HG02588 (cell line): ENCODE measurements around the gene ZDHHC7.

Source experiments
- ATAC-seq: cut with Tn5 transposase; IDR thresholded peaks from one replicate; pipeline ENCODE4 v1.9.1; 2021; ENCODE audit warnings: mild to moderate bottlenecking, moderate library complexity; ENCODE audit not compliant: unreplicated experiment

The ZDHHC7 gene

GRCh38 chr16:84999857-85000480, 11.4 kb downstream of the ZDHHC7 start:
- ATAC-seq: no peak

GRCh38 chr16:84999200-84999599, 12.1 kb downstream of the ZDHHC7 start:
- ATAC-seq: no peak

GRCh38 chr16:84996365-84996764, 15.0 kb downstream of the ZDHHC7 start:
- no peak for ATAC-seq

GRCh38 chr16:84995663-84996062, 15.7 kb downstream of the ZDHHC7 start:
- no peak for ATAC-seq

- no peak for ATAC-seq
Measured at GRCh38 chr16:84993926-84994325, 17.4 kb downstream of the ZDHHC7 start.

GRCh38 chr16:84992717-84993075, 18.6 kb downstream of the ZDHHC7 start:
- no peak for ATAC-seq

GRCh38 chr16:84990782-84991181, 20.6 kb downstream of the ZDHHC7 start:
- no peak for ATAC-seq

GRCh38 chr16:84989749-84990620, 21.4 kb downstream of the ZDHHC7 start:
- ATAC-seq: no peak

- ATAC-seq: no peak
Measured at GRCh38 chr16:84988328-84989080, 22.8 kb downstream of the ZDHHC7 start.

GRCh38 chr16:84986879-84987278, 24.5 kb downstream of the ZDHHC7 start:
- no peak for ATAC-seq

- no peak for ATAC-seq
Measured at GRCh38 chr16:84986102-84986501, 25.2 kb downstream of the ZDHHC7 start.

GRCh38 chr16:84985079-84986065, 26.0 kb downstream of the ZDHHC7 start:
- ATAC-seq: no peak

- ATAC-seq: no peak
Measured at GRCh38 chr16:84982434-84982833, 28.9 kb downstream of the ZDHHC7 start.

- no peak for ATAC-seq
Measured at GRCh38 chr16:84979516-84979915, 31.8 kb downstream of the ZDHHC7 start.

GRCh38 chr16:84976644-84977400, 34.5 kb downstream of the ZDHHC7 start:
- ATAC-seq: no peak

- ATAC-seq: no peak
Measured at GRCh38 chr16:84975522-84975921, 35.8 kb downstream of the ZDHHC7 start.

GRCh38 chr16:84975066-84975465, 36.3 kb downstream of the ZDHHC7 start:
- no peak for ATAC-seq

GRCh38 chr16:84973776-84974523, 37.4 kb downstream of the ZDHHC7 start:
- no peak for ATAC-seq

- ATAC-seq: no peak
Measured at GRCh38 chr16:84973236-84973635, 38.1 kb downstream of the ZDHHC7 start.
